Mesendoderm (in vitro differentiated cells): ENCODE measurements around the gene ATRN. TPM values are rescaled to one million over a fixed set of nuclear protein-coding genes. Genes with fewer than 3 reads are reported as not detected.

ENCODE experiments used
- DNase-seq: peaks from one replicate; pipeline ENCODE4 v3.0.0; 2013
- H2AK5ac ChIP-seq: 2 replicates; pipeline ENCODE4 v1.6.1; 2013; ENCODE audit warnings: low read length, inconsistent platforms
- H2BK120ac ChIP-seq: 2 replicates; pipeline ENCODE4 v1.6.1; 2013; ENCODE audit warnings: low read depth, mild to moderate bottlenecking, low read length, moderate library complexity, mixed read lengths
- H2BK15ac ChIP-seq: replicated peaks from 2 replicates; pipeline ENCODE4 v1.6.1; 2013; ENCODE audit warnings: low read depth, mild to moderate bottlenecking, moderate library complexity
- H2BK5ac ChIP-seq: 2 replicates; pipeline ENCODE4 v1.6.1; 2013; ENCODE audit warnings: low read length, inconsistent platforms
- H3K18ac ChIP-seq: 2 replicates; pipeline ENCODE4 v1.6.1; 2013; ENCODE audit warnings: mild to moderate bottlenecking, low read length, mixed read lengths
- H3K23ac ChIP-seq: one replicate; pipeline ENCODE4 v1.6.1; 2013; ENCODE audit warnings: low read length
- H3K27ac ChIP-seq: 2 replicates; pipeline ENCODE4 v1.5.1; 2013; ENCODE audit warnings: low read depth, mild to moderate bottlenecking, inconsistent platforms, low read length, moderate library complexity
- H3K27me3 ChIP-seq: 2 replicates; pipeline ENCODE4 v1.6.1; 2013; ENCODE audit warnings: low read length, control low read depth, mild to moderate bottlenecking, inconsistent platforms; ENCODE audit not compliant: insufficient read depth, poor library complexity
- H3K36me3 ChIP-seq: 2 replicates; pipeline ENCODE4 v1.6.1; 2013; ENCODE audit warnings: low read length, inconsistent platforms; ENCODE audit not compliant: control insufficient read depth, insufficient read depth
- H3K4ac ChIP-seq: one replicate; pipeline ENCODE4 v1.6.1; 2013; ENCODE audit warnings: low read depth, mild to moderate bottlenecking, low read length, moderate library complexity
- H3K4me1 ChIP-seq: 2 replicates; pipeline ENCODE4 v1.6.1; 2013; ENCODE audit warnings: low read depth, low read length, inconsistent platforms; ENCODE audit not compliant: control insufficient read depth
- H3K4me2 ChIP-seq: 2 replicates; pipeline ENCODE4 v1.6.1; 2013; ENCODE audit warnings: low read length
- H3K4me3 ChIP-seq: 2 replicates; pipeline ENCODE4 v1.5.1; 2013; ENCODE audit warnings: mild to moderate bottlenecking, low read length
- H3K56ac ChIP-seq: one replicate; pipeline ENCODE4 v1.6.1; 2013; ENCODE audit warnings: low read length
- H3K79me1 ChIP-seq: 2 replicates; pipeline ENCODE4 v1.6.1; 2013; ENCODE audit warnings: low read length, inconsistent platforms
- H3K79me2 ChIP-seq: 2 replicates; pipeline ENCODE4 v1.6.1; 2013; ENCODE audit warnings: mild to moderate bottlenecking, low read length; ENCODE audit not compliant: control insufficient read depth, insufficient read depth
- H3K9ac ChIP-seq: 2 replicates; pipeline ENCODE4 v1.6.1; 2013; ENCODE audit warnings: low read length, inconsistent platforms
- H4K5ac ChIP-seq: one replicate; pipeline ENCODE4 v1.6.1; 2013; ENCODE audit warnings: low read length
- H4K8ac ChIP-seq: one replicate; pipeline ENCODE4 v1.6.1; 2013; ENCODE audit warnings: low read depth, mild to moderate bottlenecking, control low read depth, low read length, moderate library complexity
- WGBS: extraction: QIAGEN DNeasy Blood & Tissue Kit; methylation state at CpG from one replicate; pipeline ENCODE4 v1.1.7; 2013; ENCODE audit warnings: low lambda C conversion rate, missing lambda C conversion rate; ENCODE audit not compliant: insufficient coverage; ENCODE audit errors: extremely low coverage; 5-methylcytosine and 5-hydroxymethylcytosine counted together
- small RNA-seq: library from polyadenylated mRNA; stranded (forward); fragments of <200 nt; extraction: miRNeasy Mini kit (QIAGEN cat#:217004); gene quantifications from one replicate; pipeline ENCODE3, GENCODE V24; 2013; ENCODE audit not compliant: insufficient read depth

The ATRN gene

DNA sequence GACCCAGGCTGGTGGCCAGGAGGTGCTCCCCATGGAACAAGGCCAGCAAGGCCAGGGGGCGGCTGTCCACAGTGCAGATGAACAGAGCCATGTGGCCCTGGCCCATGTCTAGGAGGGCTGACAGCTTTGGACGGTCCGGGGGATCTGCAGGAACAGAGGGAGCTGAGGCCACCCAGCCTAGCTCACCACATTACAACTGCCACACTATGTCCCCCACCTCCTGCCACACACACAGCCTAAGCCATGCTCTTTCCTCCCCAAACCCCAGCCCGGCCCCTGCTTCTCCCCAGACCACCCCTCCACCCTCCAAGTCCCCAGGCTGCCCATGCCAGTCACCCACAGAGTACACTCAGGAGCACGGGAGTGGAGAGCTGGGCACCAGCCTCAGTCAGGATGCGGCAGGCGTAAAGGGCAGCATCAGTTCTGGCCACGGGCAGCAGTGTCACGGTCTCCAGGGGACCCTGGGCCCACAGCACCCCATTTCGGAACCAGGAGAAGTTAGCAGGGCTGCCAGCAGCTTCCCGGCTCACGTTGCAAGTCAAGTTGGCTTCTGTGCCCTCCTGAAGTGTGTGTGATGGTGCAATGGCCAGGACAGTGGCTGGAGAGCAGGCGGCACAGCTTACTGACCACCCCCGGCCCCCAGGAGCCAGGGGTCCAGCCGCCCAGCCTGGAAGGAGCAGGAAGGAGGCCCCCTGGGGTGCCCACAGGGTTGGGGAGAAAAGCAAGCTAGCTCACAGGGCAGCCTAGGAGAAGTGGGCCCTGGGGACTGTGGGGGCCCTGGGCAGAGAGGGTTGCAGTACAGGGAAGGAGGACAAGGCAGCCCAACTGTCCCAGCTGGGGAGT is 226.1 kb downstream of the ATRN start:
- Histone ChIP-seq H3K4me3 (no peak overlapping the region), H3K9ac (no peak overlapping the region), H2BK120ac (no peak overlapping the region), H4K8ac (no peak overlapping the region), H3K23ac (no peak overlapping the region), H3K79me2 (no peaks in the 10 kb centered on the region), H3K27me3 (no peaks in the 10 kb centered on the region), H3K79me1 (no peaks in the 10 kb centered on the region), H3K4me2 (no peak overlapping the region), H3K4me1 (no peaks in the 10 kb centered on the region), H3K36me3 (no peaks in the 10 kb centered on the region), H4K5ac (no peak overlapping the region), H3K18ac (no peak overlapping the region), H3K56ac (no peak overlapping the region), H3K27ac (no peak overlapping the region), H2AK5ac (no peak overlapping the region), H3K4ac (no peak overlapping the region), H2BK5ac (no peak overlapping the region), H2BK15ac (no peak overlapping the region)
- DNase-seq: no peak
- no CpG with 5 or more reads among the region's 15 CpGs for WGBS

GRCh38 chr20:3697588-3698305 is 226.9 kb downstream of the ATRN start:
- WGBS: no CpG with 5 or more reads among the region's 18 CpGs
- Histone ChIP-seq H3K23ac (no peak overlapping the region), H3K4me1 (no peaks in the 10 kb centered on the region)

GRCh38 chr20:3698591-3699001 is 227.8 kb downstream of the ATRN start:
- Histone ChIP-seq H4K5ac (no peak overlapping the region), H3K18ac (no peak overlapping the region), H2AK5ac (no peak overlapping the region), H3K56ac (no peak overlapping the region), H3K4me1 (no peaks in the 10 kb centered on the region), H3K4ac (no peak overlapping the region), H3K4me3 (no peak overlapping the region), H3K4me2 (no peak overlapping the region), H4K8ac (no peak overlapping the region), H3K9ac (no peak overlapping the region), H3K36me3 (no peaks in the 10 kb centered on the region), H2BK120ac (no peak overlapping the region), H3K27me3 (no peaks in the 10 kb centered on the region), H2BK15ac (no peak overlapping the region), H3K27ac (no peak overlapping the region), H3K23ac (no peak overlapping the region), H2BK5ac (no peak overlapping the region), H3K79me2 (no peaks in the 10 kb centered on the region), H3K79me1 (no peaks in the 10 kb centered on the region)
- no CpG with 5 or more reads among the region's 6 CpGs for WGBS
- DNase-seq: no peak

More at GRCh38 chr20:3697588-3698305, 226.9 kb downstream of the ATRN start:
- H2BK15ac ChIP-seq: no peak overlapping the region
- H3K79me1 ChIP-seq: no peaks in the 10 kb centered on the region
- H3K4me2 ChIP-seq: no peak overlapping the region
- H3K4me3 ChIP-seq: no peak overlapping the region
- H3K9ac ChIP-seq: no peak overlapping the region
- H3K27ac ChIP-seq: no peak overlapping the region
- H3K79me2 ChIP-seq: no peaks in the 10 kb centered on the region
- H2BK120ac ChIP-seq: no peak overlapping the region
- H4K8ac ChIP-seq: no peak overlapping the region
- H3K36me3 ChIP-seq: no peaks in the 10 kb centered on the region
- H4K5ac ChIP-seq: no peak overlapping the region
- H2BK5ac ChIP-seq: no peak overlapping the region
- H2AK5ac ChIP-seq: no peak overlapping the region
- no peak overlapping the region for H3K18ac ChIP-seq
- H3K4ac ChIP-seq: no peak overlapping the region
- H3K56ac ChIP-seq: no peak overlapping the region
- DNase-seq: no peak
- H3K27me3 ChIP-seq: no peaks in the 10 kb centered on the region

- H3K36me3 ChIP-seq: no peaks in the 10 kb centered on the region
- H3K4me1 ChIP-seq: no peaks in the 10 kb centered on the region
- H2AK5ac ChIP-seq: no peak overlapping the region
- H3K23ac ChIP-seq: no peak overlapping the region
- H2BK5ac ChIP-seq: no peak overlapping the region
- H4K8ac ChIP-seq: no peak overlapping the region
- no peak overlapping the region for H3K18ac ChIP-seq
- WGBS: no CpG with 5 or more reads among the region's 16 CpGs
- no peak overlapping the region for H2BK15ac ChIP-seq
- no peak overlapping the region for H3K9ac ChIP-seq
- H3K4me2 ChIP-seq: no peak overlapping the region
- no peak overlapping the region for H3K4me3 ChIP-seq
- H3K56ac ChIP-seq: no peak overlapping the region
- no peaks in the 10 kb centered on the region for H3K79me2 ChIP-seq
- no peak overlapping the region for H3K27ac ChIP-seq
- H3K79me1 ChIP-seq: no peaks in the 10 kb centered on the region
- H3K4ac ChIP-seq: no peak overlapping the region
- DNase-seq: no peak
- no peak overlapping the region for H2BK120ac ChIP-seq
- H4K5ac ChIP-seq: no peak overlapping the region
- no peaks in the 10 kb centered on the region for H3K27me3 ChIP-seq
These were observed 228.2 kb downstream of the ATRN start for GRCh38 chr20:3699037-3699436.

Small RNA genes within 50 kb of the gene (small RNA-seq; reads per million reads assigned to genes)
- gene AL353193.1: not detected
